NB4 (cell line): ENCODE results near the gene DYNLL2.
"Not testable (repeated sequence)": the region's sequence is repeated elsewhere in the genome, so short reads cannot be mapped to it uniquely, and the experiment has no call there.

Source experiments
- DNase-seq: peaks from one replicate; pipeline ENCODE4 v3.0.0; 2010; ENCODE audit warnings: low read depth
- H3K4me3 ChIP-seq: one replicate; pipeline ENCODE4 v1.5.1; 2011; ENCODE audit warnings: mild to moderate bottlenecking, low read depth, low read length, moderate library complexity
- MYC ChIP-seq: IDR thresholded peaks from 2 replicates; pipeline ENCODE4 v1.6.1; 2011; ENCODE audit warnings: low read depth, low read length
- POLR2A ChIP-seq: IDR thresholded peaks from 2 replicates; pipeline ENCODE4 v1.6.1; 2011; ENCODE audit warnings: mild to moderate bottlenecking; ENCODE audit not compliant: insufficient read length; ENCODE audit errors: extremely low read depth
- TF ChIP-seq, protein P1 (sequence below): IDR thresholded peaks from one replicate; pipeline ENCODE4 v1.5.1; 2012; ENCODE audit warnings: low read depth, low read length
- TF ChIP-seq, protein P2 (sequence below): IDR thresholded peaks from 2 replicates; pipeline ENCODE4 v1.6.1; 2011; ENCODE audit warnings: low read depth, low read length

DYNLL2 gene

DNA sequence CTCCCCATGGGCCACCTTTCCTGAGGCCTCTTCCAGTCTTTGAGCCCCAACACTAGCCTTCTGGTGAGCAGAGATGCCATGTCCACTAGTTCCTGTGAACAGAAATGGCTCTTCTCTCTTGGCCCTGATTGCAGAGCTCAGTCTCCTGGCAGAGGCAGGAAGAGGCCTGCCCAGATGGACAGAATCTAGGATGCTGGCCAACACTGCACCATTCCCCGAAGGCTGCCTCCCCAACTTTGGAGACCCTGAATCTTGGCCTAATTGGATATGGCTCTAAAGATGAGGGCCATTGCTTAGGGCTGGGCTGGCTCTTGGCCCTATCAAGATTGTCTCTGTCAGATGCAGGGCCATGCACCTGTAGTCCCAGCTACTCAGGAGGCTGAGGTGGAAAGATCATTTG lies 18.0 kb upstream of the DYNLL2 start:
- H3K4me3 ChIP-seq = no peak overlapping the region
- TF ChIP-seq POLR2A (no peak), MYC (no peak)
- TF ChIP-seq, protein P1, sequence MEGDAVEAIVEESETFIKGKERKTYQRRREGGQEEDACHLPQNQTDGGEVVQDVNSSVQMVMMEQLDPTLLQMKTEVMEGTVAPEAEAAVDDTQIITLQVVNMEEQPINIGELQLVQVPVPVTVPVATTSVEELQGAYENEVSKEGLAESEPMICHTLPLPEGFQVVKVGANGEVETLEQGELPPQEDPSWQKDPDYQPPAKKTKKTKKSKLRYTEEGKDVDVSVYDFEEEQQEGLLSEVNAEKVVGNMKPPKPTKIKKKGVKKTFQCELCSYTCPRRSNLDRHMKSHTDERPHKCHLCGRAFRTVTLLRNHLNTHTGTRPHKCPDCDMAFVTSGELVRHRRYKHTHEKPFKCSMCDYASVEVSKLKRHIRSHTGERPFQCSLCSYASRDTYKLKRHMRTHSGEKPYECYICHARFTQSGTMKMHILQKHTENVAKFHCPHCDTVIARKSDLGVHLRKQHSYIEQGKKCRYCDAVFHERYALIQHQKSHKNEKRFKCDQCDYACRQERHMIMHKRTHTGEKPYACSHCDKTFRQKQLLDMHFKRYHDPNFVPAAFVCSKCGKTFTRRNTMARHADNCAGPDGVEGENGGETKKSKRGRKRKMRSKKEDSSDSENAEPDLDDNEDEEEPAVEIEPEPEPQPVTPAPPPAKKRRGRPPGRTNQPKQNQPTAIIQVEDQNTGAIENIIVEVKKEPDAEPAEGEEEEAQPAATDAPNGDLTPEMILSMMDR = no peak
- TF ChIP-seq, protein P2, sequence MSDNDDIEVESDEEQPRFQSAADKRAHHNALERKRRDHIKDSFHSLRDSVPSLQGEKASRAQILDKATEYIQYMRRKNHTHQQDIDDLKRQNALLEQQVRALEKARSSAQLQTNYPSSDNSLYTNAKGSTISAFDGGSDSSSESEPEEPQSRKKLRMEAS = no peak
- no peak for DNase-seq

DNA sequence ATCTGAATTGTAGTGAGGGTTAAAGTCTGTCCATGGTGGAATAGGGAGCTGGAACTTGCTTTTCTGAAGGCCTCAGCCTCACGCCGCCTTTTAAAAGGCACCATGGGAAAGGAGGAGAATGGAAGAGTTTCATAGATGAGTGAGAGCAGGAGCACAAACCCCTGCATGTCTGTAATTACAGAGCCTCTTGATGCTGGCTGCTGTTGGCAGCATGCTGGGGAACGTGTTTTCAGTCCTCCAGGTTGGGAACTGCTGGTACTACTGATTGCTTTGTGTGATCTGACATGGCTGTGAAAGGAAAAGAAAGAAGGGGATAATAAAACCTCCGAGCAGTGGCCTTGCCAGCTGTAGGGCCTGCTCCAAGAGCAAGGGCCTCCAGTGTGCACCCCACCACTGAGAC lies 16.8 kb upstream of the DYNLL2 start:
- no peak for DNase-seq
- TF ChIP-seq POLR2A (no peak), MYC (no peak)
- TF ChIP-seq, protein P1 = no peak
- TF ChIP-seq, protein P2 = no peak
- no peak overlapping the region for H3K4me3 ChIP-seq

GRCh38 chr17:58072862-58073261 lies 10.4 kb upstream of the DYNLL2 start:
- H3K4me3 ChIP-seq = no peak overlapping the region
- DNase-seq = no peak
- TF ChIP-seq, protein P1 = no peak
- TF ChIP-seq POLR2A (no peak), MYC (no peak)
- TF ChIP-seq, protein P2 = no peak

DNA sequence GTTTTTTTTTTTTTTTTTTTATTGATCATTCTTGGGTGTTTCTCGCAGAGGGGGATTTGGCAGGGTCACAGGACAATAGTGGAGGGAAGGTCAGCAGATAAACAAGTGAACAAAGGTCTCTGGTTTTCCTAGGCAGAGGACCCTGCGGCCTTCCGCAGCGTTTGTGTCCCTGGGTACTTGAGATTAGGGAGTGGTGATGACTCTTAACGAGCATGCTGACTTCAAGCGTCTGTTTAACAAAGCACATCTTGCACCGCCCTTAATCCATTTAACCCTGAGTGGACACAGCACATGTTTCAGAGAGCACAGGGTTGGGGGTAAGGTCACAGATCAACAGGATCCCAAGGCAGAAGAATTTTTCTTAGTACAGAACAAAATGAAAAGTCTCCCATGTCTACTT lies 10.0 kb upstream of the DYNLL2 start:
- DNase-seq = not testable (repeated sequence)

DNA sequence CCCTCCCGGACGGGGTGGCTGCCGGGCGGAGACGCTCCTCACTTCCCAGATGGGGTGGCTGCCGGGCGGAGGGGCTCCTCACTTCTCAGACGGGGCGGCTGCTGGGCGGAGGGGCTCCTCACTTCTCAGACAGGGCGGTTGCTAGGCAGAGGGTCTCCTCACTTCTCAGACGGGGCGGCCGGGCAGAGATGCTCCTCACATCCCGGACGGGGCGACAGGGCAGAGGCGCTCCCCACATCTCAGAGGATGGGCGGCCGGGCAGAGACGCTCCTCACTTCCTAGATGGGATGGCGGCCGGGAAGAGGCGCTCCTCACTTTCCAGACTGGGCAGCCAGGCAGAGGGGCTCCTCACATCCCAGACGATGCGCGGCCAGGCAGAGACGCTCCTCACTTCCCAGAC lies 8.8 kb upstream of the DYNLL2 start:
- DNase-seq, H3K4me3 ChIP-seq: not testable (repeated sequence)

More for the DNA sequence above, 10.0 kb upstream of the DYNLL2 start:
- H3K4me3 ChIP-seq = not testable (repeated sequence)

GRCh38 chr17:58079300-58080033 lies 3.8 kb upstream of the DYNLL2 start:
- H3K4me3 ChIP-seq = no peak overlapping the region
- TF ChIP-seq POLR2A (no peak), MYC (no peak)
- TF ChIP-seq, protein P1 = no peak
- TF ChIP-seq, protein P2 = no peak
- DNase-seq = no peak

- TF ChIP-seq MYC (no peak), POLR2A (no peak)
- TF ChIP-seq, protein P1 = no peak
- TF ChIP-seq, protein P2 = no peak
- H3K4me3 ChIP-seq = no peak overlapping the region
- no peak for DNase-seq
Measured at GRCh38 chr17:58081646-58082340, 1.4 kb upstream of the DYNLL2 start.
